Stimulated activated CD8-positive, alpha-beta memory T cell treated with anti-CD3 and anti-CD28 coated beads, Interleukin-12 subunit alpha, Interleukin-12 subunit beta, amount 100 ng/mL, for 24 hours (primary cell): Measurements from ENCODE around the gene TSPEAR.
"Not testable (repeated sequence)": the region's sequence is repeated elsewhere in the genome, so short reads cannot be mapped to it uniquely, and the experiment has no call there.

Experiments used
- DNase-seq: peaks from one replicate; pipeline ENCODE4 v3.0.0-alpha.2; 2020; ENCODE audit errors: extremely low read depth

TSPEAR gene

DNA sequence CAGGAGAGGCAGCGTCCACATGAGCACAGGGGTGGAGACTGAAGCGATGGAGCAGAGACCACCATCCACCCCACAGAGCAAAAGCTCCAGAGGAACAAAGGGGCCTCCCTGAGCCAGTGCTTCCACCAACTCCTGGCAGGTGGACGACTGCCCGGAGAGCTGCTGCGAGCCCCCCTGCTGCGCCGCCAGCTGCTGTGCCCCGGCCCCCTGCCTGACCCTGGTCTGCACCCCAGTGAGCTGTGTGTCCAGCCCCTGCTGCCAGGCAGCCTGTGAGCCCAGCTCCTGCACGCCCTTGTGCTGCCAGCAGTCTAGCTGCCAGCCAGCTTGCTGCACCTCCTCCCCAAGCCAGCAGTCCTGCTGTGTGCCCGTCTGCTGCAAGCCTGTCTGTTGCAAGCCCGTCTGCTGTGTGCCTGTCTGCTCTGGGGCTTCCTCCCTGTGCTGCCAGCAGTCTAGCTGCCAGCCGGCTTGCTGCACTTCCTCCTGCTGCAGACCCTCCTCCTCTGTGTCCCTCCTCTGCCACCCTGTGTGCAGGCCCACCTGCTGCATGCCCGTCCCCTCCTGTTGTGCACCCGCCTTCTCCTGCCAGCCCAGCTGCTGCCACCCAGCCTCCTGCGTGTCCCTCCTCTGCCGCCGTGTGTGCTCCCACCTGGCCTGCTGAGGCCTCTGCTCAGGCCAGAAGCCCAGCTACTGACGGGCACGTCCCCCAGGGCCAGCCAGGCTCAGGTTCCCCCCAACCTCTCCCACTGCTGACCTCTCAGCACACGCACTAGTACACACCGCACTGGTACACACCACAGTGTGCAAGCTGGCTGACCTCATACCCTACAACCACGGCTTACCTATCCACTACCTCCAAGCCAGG, 9.0 kb downstream of the TSPEAR start:
- DNase-seq = no peak

DNA sequence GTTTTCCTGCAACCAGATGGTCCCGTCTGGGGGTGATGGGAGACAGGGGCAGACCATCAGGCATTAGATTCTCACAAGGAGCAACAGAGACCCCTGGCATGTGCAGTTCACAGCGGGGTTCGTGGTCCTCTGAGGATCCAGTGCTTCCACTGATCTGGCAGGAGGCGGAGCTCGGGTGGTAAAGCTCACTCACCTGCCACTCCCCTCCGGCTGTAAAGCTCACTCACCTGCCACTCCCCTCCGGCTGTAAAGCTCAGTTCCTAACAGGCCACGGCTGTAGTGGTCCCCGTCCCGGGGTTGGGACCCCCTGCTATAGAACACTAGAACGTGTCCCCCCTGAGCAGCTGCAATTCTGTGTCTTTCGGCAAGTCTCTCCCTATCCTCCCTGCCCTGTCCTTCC, 9.8 kb downstream of the TSPEAR start:
- no peak for DNase-seq

DNA sequence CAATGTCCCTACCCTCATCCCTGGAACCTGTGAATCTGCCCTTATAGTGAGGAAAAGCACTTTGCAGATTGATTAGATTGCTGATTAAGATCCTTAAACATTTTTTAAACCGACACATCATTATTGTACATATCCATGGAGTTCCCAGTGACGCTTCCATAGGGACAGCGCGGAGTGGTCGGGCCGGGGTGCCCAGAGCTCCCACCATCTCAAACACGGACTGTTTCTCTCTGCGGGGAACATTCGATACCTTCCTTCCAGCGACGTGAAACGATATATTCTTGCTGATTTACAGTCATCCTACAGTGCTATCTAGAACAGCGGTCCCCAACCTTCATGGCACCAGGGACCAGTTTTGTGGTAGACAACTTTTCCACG, 10.4 kb downstream of the TSPEAR start:
- no peak for DNase-seq

DNA sequence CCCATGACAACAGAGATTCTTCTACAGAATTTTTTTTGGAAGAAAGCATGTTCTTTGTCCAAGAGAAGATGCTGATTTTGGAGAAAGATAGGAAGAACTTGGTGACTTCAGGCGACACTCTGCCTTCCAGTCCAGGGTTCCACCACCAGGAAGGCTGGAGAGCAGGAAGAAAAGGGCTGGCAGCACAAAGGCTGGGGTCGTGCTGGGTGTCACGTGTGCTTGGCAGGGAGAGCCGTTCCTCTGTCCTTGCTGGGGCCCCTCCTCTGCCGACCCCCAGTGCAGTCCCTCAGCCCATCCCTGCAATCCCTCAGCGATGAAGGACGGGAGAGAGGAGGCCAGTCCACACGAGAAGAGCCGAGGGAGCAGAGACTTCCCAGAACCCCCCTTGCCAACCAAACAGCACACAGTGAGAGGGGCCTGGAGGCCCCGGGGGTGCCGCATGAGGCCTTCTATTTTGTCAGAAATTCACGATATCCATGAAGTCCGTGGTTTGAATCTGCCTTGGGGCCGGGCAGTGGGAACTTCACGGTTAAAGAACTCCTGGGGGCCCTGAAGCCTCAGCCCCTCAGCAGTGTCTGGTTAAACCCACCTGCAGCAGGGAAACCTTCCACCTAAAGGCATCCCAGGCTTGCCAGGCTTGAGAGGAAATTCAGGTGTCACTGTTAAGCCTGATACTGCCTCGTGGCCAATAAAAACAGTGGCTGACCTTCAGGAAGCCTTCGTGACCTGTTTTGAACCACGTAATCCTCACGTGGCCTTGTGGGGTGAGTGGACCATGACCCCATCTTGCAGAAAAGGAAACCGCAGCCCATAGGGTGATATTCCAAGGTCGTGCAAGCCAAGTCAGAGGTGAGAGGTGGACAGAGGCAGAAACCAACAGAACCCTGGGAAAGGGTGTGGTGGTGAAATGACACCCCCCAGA, 11.0 kb downstream of the TSPEAR start:
- DNase-seq = no peak

DNA sequence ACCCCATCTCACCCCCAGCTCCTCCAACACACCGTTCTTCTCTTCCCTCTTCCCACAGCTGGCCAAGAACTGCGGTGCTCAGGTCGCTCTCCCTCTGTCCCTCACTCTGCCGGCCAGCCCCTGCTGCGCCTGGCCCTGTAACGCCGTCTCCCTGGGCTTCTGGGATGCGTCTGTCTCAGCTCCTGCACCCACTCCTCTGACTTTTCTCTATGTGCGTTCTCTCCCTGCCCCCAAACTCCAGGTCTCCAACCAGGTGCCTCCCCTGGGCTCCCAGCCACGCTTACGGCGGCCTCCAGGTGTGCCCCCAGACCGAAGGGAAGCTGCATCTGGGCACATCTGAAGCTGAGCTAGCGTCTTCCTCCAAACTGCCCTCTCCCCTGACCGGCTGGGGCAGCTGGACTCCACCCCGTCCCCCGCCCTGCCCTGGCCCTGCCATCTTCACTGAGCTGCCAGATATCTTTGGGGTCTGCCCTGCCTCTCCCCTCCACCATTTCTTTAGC, 11.8 kb downstream of the TSPEAR start:
- DNase-seq = no peak

DNA sequence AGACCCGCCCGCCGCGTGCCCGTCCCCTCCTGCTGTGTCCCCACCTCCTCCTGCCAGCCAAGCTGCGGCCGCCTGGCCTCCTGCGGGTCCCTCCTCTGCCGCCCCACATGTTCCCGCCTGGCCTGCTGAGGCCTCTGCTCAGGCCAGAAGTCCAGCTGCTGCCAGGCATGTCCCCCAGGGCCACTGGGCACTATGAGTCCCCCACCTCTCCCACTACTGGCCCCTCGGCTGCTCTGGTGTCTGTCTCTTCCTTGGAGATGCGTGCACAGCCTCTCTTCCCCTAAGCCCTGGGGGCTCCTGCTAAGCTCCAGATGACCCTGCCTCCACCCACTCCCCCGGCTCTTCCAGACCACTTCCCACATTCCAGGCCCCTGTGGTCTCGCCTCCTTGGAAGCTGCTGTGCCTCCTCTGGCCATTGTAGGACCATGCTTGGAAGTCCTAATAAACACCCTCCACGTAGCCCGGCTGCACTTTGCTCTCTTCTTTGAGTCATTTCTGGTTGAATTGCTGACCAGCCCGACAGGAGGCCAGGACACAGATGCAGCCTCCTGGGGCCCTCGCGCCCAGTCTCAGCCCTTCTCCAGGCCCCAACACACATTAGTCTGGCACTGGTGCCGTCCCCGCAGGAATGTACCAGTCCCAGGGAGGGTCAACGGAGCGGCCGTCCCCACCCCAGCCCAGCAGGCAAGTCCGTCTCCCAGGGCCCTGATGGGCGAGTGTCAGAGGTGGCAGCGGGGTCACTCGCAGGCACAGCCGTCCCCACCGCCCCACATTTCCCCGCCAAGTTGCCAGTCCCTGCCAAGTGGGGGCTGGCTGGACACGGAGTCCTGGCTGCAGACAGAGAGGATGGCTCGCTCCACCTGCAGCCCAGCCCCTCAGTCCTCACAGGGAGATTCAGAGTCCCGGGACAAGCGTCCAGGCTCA, 13.3 kb downstream of the TSPEAR start:
- no peak for DNase-seq

DNA sequence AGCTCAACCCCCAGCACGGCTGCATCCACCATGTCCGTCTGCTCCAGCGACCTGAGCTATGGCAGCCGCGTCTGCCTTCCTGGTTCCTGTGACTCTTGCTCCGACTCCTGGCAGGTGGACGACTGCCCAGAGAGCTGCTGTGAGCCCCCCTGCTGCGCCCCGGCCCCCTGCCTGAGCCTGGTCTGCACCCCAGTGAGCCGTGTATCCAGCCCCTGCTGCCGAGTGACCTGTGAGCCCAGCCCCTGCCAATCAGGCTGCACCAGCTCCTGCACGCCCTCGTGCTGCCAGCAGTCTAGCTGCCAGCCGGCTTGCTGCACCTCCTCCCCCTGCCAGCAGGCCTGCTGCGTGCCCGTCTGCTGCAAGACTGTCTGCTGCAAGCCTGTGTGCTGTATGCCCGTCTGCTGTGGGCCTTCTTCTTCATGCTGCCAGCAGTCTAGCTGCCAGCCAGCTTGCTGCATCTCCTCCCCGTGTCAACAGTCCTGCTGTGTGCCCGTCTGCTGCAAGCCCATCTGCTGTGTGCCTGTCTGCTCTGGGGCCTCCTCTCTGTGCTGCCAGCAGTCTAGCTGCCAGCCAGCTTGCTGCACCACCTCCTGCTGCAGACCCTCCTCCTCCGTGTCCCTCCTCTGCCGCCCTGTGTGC, 14.1 kb downstream of the TSPEAR start, which contains the start of gene KRTAP10-12:
Gene KRTAP10-12, plus strand, starts transcription at position 1 of the 639 bp plus-strand sequence. Its CDS starts 30 bp downstream, at position 31.
- DNase-seq = not testable (repeated sequence)

DNA sequence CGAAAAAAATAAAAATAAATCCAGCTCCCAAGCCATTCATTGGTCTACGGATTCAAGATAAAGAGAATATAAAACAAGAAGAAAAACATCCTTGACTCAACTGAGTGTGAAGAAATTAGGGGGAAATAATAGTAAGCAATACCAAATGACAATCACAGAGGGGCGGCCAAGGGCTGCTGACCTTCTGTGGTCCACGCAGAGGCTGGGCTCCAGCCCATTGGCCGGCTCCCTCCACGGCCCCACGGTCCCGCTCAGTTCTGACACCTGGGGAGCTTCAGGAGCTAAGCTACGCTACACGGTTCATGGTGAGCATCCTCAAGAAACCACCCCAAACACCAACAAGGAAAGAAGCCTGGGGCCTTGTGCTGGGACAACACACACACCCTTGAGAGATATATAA, 14.8 kb downstream of the TSPEAR start:
- DNase-seq = no peak

DNA sequence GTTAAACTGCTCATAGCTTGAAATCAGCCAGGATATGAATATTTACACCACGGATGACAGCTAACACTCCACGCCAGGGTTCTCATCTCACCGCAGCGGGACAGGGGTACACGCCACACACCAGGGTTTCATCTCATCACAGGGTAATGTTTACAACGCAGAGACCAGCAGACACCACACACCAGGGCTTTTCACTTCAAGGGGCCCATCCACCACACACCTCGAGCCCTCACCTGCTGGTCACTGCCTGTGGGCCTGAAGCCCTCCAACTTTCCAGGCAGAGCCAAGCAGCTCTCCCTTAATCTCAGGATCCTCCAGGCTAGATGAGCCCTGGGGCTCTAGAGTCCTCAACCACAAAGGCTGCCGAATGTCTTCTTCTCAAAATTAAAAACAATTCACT, 15.7 kb downstream of the TSPEAR start:
- no peak for DNase-seq

DNA sequence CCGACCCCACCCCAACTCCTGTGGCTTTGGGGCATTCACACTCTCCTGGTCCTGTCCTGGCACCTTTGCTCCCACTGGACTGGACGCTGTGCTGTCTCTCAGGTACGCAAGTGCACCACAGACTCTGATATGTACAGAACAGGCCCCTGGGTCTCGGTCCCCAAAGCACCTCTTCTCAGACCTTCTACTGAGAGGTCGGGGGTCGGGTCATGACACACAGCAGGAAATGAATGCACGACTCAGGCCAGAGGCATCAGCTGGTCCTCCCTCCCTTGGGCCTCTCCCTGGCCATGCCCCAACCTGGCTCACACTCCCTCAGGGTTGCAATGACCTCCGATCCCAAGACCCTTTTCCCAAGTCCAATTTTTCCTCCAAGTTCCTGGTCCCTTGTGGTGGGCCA, 16.2 kb downstream of the TSPEAR start:
- no peak for DNase-seq

DNA sequence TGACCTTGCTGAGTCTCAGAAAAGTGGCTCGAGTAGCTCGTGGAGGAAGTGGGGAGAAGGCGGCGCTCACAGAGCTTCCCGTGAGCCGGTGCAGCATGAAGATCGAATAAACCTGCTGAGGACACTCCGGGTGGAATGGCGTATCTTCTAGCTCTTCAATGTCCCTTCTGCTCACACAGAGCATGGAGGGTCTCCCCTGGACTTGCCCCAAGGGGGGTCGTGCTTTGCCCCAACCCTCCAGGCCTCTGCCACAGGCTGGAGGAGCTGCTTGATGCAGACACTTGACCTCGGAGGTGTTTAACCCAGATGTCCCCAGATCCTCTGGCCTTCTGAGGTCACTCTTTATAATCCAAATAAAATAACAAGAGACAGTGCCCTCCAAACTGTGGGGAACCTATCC, 16.6 kb downstream of the TSPEAR start:
- DNase-seq = no peak

DNA sequence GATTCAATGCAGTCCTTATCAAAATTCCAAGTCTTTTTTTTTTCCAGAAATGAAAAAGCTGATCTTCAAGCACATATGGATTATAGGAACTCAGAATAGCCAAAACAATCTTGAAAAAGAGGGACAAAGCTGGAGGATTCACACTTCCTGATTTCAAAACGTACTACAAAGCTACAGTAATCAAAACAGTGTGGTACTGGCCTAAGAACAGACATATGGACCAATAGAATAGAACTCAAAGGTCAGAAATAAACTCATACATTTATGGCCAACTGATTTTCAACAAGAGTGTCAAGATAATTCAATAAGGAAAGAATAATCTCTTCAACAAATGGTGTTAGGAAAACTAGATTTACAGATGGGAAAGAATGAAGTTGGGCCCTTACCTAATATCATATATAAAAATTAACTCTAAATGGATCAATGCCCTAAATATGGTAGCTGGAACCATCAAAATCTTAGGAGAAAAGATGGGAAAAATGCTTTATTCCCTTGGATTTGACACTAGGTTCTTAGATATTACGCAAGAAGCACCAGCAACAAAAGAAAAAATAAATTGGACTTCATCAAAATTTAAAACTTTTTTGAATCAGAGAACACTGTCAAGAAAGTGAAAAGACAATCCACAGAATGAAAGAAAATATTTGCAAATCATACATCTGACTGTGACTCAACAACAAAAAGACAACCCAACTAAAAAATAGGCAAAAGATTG, 18.4 kb downstream of the TSPEAR start:
- no peak for DNase-seq

DNA sequence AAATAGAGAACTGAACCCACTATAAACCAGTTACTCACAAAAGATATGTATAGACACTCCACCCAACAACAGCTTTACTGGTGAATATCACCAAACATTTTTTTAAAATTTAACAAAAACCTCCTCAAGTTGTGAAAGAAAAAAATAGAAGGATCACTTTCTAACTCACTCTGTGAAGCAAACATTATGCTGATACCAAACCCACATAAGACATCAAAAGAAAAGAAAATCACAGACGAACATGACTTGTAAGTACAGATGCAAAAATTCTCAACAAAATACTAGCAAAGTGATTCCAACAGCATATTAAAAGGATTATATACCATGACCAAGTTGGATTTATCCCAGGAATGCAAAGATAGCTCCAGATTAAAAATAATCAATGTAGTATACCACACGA, 19.7 kb downstream of the TSPEAR start:
- DNase-seq = no peak

DNA sequence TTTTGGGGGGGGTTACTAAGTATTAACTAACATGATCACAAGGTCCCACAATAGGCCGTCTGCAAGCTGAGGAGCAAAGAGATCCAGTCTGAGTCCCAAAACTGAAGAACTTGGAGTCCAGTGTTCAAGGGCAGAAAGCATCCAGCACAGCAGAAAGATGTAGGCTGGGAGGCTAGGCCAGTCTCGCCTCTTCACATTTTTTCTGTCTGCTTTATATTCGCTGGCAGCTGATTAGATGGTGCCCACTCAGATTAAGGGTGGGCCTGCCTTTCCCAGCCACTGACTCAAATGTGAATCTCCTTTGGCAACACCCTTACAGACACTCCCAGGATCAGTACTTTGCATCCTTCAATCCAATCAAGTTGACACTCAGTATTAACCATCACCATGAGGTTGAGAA, 21.6 kb downstream of the TSPEAR start:
- DNase-seq = not testable (repeated sequence)

DNA sequence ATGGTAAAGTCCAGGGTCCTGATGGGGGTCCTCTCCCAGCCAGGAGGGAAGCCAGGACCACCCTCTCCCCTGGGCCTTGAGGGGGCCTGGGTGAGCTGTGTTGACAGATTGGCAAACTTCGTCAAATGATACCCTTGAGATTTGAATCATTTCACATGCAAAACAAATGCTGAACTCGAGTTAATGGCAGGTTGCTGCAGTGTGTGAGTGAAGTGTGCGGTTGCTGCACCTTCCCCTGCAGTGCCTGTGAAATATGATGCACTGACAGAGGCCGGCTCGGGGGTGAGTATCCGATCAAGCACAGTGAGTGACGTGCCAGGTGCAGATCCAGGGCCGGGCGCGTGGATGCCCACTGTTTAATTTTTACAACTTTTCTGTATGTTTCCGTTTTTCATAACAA, 23.7 kb downstream of the TSPEAR start:
- DNase-seq = no peak

DNA sequence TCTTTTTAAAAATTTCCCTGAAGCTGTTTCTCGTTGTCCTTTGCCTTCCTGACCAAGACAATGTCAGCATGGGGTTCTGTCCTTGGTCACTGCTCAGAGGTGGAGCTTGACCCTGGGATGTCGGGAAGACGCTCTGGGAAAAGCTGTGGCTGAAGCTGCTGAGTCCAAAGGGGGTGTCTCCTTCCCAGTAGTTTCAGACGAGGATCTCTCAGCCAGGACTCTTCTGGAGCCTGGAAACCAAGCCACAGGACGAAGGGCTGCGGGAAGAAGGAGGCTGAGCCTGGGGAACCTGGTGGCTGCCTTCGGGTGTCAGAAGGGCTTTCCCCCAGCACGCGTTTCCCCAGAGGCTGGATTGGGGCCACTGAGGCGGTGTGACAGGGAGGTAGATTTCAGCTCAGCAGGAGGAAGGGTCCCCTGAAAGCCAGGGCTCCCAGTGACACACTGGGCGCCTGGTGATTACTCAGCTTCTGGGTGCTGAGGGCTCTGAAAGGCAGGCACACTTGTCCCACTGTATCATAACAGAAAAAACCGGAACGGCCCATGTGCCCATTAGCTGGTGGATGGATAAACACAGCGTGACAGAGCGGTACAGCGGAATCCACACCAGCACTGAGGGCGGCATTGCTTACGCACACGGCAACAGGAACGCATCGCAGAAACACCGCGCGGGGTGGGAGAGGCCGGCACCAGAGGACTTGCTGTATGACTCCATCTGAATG, 24.4 kb downstream of the TSPEAR start:
- no peak for DNase-seq

DNA sequence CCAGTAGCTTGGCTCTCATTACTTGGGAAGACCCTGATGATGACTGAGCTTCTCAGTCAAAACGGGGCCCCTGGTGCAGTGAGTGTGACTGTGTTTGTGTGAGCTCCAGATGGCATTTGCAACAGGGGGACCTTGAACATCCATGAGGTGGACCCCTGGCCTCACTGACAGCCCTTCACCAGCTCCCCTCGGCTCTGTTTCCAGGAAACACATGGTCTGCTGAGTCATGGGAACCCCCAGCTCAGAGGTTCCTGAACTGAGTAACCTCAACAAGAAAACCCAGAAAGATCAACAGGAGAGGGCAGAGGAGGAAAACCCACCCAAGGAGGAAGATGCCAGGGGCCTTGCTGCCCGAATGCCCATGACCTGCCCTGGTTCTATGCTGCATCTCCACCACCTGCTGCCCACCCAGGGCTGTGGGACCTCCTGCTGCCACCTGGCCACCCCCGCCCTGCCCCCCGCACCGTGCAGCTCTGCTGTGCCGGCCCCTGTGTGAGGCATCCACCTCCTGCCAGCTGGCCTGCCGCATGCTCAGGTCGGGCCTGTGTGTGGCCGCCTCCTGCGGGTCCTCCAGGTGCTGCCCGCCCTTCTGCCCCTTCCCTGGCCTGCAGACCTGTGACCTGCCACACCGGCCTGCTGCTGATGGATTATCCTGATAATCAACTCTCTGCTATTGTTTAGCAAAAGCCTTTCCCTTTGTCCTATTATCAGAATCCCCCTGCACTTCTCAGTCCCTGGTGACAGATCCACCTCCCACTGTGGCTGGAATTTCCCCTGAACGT, 25.2 kb downstream of the TSPEAR start:
- no peak for DNase-seq

DNA sequence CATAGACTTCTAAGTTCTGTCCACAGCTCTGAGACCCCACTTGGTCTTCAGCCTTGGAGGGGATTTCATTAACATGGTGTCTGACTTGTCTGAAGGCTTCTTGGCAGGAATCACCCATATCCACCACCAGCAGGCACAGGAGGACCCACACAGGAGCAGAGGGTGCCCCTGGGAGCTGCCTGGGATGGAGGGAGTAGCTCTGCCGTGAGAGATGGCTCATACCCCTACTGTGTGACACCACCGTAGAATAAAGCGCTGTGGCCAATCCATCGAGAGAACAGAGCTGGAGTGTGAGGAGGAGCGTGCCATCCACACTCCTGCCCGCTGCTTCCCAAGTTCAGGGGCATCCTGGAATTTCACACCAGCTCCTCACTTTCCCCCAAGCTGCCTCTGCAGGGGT, 26.3 kb downstream of the TSPEAR start:
- not testable (repeated sequence) for DNase-seq

DNA sequence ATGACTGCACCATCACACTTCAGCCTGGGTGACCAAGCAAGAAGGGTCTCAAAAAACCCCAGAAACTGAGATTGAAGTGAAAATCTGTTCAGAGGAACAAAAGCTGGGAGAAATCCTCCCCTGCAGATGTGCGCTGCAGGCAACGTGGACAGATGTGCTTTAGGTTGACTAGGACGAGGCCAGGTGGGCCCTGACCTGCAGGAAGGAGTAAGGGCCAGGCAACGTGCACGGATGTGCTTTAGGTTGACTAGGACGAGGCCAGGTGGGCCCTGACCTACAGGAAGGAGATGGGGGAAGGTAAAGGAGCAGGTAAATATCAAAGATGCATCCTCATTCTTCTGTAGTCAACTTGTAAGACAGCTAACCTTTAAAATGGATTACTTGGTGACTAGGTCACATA, 26.9 kb downstream of the TSPEAR start:
- no peak for DNase-seq
